GM18508 (cell line): ENCODE results near the gene CAD.
"Not testable (repeated sequence)": the region's sequence is repeated elsewhere in the genome, so short reads cannot be mapped to it uniquely, and the experiment has no call there.

ENCODE experiments used
- ATAC-seq: cut with Tn5 transposase; IDR thresholded peaks from one replicate; pipeline ENCODE4 v1.9.1; 2021; ENCODE audit warnings: moderate number of reproducible peaks; ENCODE audit not compliant: insufficient read depth, unreplicated experiment

CAD gene

DNA sequence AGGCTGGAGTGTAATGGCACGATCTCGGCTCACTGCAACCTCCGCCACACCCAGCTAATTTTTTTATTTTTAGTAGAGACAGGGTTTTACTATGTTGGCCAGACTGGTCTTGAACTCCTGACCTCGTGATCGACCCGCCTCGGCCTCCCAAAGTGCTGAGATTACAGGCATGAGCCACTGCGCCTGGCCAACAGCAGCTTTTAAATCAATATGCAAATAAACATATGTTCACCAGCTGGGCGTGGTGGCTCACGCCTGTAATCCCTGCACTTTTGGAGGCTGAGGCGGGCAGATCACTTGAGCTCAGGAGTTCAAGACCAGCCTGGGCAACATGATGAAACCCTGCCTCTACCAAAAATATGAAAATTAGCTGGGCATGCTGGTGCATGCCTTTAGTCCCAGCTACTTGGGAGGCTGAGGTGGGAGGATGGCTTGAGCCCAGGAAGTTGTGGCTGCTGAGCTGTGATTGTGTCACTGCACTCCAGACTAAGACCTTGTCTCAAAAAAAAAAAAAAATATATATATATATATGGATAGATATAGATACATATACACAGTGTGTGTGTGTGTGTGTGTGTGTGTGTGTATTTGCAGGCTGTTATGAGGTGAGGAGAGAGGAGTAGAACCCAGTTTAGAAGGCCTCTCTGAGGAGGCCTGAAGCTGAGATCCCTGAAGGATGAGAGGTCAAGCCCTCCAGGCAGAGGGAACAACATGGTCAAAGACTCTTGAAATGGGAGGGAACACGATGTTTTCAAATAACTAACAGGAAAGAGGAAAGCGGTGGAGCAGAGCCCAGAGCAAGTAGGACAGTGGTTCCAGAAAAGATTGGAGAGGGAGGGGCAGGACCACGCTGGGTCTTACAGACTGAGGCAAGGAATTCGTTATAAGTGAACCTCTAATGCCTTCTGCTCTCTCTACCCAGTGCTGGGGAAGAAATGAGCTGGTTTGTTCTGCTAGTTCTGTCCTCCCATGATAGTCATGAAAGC lies 55.7 kb downstream of the CAD start:
- ATAC-seq, result not testable (repeated sequence)

- no peak for ATAC-seq
Measured at GRCh38 chr2:27275211-27276150, 58.3 kb downstream of the CAD start, which contains the start of gene DNAJC5G. Gene DNAJC5G (plus strand): TSS chr2:27275433. CDS start chr2:27276729, 1,296 bp downstream.

DNA sequence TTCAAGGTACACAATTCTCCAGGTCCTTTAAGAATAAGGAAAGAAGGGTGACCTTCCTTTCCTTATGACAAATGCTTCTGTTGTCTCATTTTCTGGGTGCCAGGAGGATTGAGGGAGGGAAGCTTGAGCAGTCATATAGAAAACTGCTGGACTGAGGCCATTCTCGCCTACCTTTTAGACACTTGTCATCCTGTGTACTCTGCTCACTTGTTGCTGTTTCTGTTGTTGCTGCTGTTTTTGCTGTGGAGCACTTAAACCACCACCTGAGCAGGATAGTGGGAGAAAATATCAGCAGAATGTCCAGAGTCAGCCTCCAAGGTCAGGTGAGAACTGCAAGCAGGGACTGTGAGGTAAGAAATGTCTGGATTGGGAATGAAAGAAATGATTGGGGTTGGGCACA lies 60.8 kb downstream of the CAD start:
- no peak for ATAC-seq

GRCh38 chr2:27280826-27281225 lies 63.7 kb downstream of the CAD start:
- no peak for ATAC-seq

GRCh38 chr2:27281442-27281841 lies 64.3 kb downstream of the CAD start:
- ATAC-seq, result no peak

DNA sequence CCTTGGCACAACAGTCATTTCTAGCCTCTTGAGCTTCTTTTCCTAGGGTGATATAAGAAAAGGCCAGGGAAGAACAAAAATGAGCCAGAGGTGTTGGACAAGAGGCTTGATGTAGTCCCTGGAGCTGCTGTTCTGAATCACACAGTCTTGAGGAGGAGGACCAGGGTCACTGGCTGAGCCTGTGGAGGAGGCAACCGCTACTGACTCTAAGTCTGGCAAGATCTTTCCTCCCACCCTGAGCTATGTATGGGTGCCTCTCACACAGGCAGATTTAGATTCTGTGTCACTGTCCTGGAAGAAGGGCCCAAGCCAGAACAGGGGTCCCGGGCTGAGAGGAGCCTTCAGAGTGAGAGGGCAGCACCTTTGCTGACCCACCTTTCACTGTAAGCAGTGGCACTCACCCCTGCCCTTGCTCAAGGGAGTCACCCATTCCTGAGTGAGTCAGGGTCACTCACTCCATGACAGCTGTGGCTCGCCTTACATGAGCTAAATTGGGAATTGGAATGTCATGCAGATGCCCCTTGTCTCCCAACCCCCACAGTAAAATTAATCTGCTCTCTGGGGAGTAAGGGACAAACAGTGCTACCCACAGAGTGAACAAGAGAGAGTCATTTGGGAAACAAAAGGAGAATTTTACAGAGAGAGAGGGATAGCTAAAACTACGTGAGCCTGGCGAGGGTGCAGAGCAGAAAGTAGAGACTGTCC lies 64.8 kb downstream of the CAD start, which contains the start of gene TRIM54:
TRIM54 (plus strand) TSS at position 575 of the 705 bp plus-strand sequence. CDS start 303 bp downstream, outside the sequence.
- no peak for ATAC-seq

DNA sequence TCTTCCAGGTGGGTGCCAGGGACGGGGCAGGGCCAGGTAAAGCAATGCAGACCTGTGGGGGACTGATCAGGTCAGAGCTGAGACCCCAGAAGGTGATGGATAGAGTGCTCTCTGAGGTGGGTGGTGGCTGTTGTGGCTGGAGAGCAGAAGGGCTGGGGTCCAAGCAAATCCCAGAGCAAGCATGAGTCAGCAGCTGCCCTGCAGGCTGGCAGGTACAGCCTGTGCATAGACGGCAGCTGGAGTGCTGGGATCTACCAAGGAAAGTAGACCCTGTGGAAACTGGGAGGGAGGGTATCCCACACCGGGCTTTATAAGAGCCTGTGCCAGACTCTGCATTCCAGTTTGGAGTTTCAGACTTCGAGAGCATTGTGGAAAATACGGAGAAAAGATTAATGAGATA lies 65.7 kb downstream of the CAD start:
- no peak for ATAC-seq

- ATAC-seq, result no peak
Measured at GRCh38 chr2:27284996-27285395, 67.8 kb downstream of the CAD start.

GRCh38 chr2:27285481-27285880 lies 68.3 kb downstream of the CAD start:
- no peak for ATAC-seq

DNA sequence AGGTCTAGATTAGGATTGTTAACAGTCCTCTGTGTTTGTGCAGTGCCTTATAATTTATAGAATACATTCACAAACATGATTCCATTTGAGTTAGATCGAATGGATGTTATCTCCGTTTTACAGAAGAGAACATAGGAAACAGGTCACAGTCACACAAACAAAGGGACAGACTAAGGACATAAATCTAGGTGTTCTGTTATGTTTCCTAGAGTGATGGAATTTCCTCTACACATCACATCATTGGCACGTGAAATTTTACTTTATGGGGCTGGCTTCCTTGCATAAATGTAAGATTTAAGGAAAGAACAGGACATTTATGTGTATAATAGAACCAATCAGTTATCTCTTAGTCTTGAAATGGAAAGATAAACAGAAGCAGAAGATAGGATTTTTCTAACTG lies 71.4 kb downstream of the CAD start:
- no peak for ATAC-seq

- ATAC-seq, result no peak
Measured at GRCh38 chr2:27290549-27290948, 73.4 kb downstream of the CAD start.

- ATAC-seq, result no peak
Measured at GRCh38 chr2:27291865-27292264, 74.7 kb downstream of the CAD start.
